Stimulated activated CD4-positive, alpha-beta T cell treated with anti-CD3 and anti-CD28 coated beads, Interleukin-15, amount 100 ng/mL, for 48 hours (primary cell): Measurements from ENCODE around the gene POLE4.

Source experiments
- DNase-seq, 2 donors: peaks; one replicate each; pipeline ENCODE4 v3.0.0-alpha.2; 2020; ENCODE audit warnings: low read depth in 2 of 2

Gene POLE4

GRCh38 chr2:74939919-74940812, 18.3 kb upstream of the POLE4 start:
- DNase-seq, result no peak

GRCh38 chr2:74941284-74941683, 17.2 kb upstream of the POLE4 start:
- no peak for DNase-seq

GRCh38 chr2:74942263-74942662, 16.2 kb upstream of the POLE4 start:
- no peak for DNase-seq

GRCh38 chr2:74944987-74945787, 13.3 kb upstream of the POLE4 start:
- no peak for DNase-seq

- DNase-seq, result no peak
These were observed 12.6 kb upstream of the POLE4 start for GRCh38 chr2:74945788-74946331.

GRCh38 chr2:74947703-74948102, 10.7 kb upstream of the POLE4 start:
- DNase-seq, result no peak

GRCh38 chr2:74948779-74949178, 9.7 kb upstream of the POLE4 start:
- DNase-seq, result no peak

GRCh38 chr2:74951211-74951754, 7.2 kb upstream of the POLE4 start:
- DNase-seq, result no peak

- no peak for DNase-seq
These were observed 5.9 kb upstream of the POLE4 start for GRCh38 chr2:74952575-74952974.

- no peak for DNase-seq
These were observed 4.5 kb upstream of the POLE4 start for GRCh38 chr2:74953796-74954499.

- no peak for DNase-seq
These were observed 4.0 kb upstream of the POLE4 start for GRCh38 chr2:74954500-74954874.

GRCh38 chr2:74957886-74958273, 563 bp upstream of the POLE4 start:
- no peak for DNase-seq

- DNase-seq, result no peak
These were observed 786 bp downstream of the POLE4 start for GRCh38 chr2:74959106-74959751.

- DNase-seq, result no peak
These were observed 8.4 kb downstream of the POLE4 start for GRCh38 chr2:74966887-74967286.

GRCh38 chr2:74975016-74975415, 16.6 kb downstream of the POLE4 start:
- DNase-seq, result no peak

- DNase-seq, result no peak
These were observed 21.4 kb downstream of the POLE4 start for GRCh38 chr2:74979844-74980243.

GRCh38 chr2:74982577-74982976, 24.1 kb downstream of the POLE4 start:
- DNase-seq, result no peak

- no peak for DNase-seq
These were observed 25.4 kb downstream of the POLE4 start for GRCh38 chr2:74983631-74984392.

- DNase-seq, result no peak
These were observed 26.6 kb downstream of the POLE4 start for GRCh38 chr2:74984947-74985637.
